ENCODE data around the gene ZNF142. TPM values are rescaled to one million over a fixed set of nuclear protein-coding genes. Genes with fewer than 3 reads are reported as not detected.

ZNF142 gene
- total RNA-seq, 1 experiment from 2014 or later: 29.2 TPM

- TF ChIP-seq, protein P1, sequence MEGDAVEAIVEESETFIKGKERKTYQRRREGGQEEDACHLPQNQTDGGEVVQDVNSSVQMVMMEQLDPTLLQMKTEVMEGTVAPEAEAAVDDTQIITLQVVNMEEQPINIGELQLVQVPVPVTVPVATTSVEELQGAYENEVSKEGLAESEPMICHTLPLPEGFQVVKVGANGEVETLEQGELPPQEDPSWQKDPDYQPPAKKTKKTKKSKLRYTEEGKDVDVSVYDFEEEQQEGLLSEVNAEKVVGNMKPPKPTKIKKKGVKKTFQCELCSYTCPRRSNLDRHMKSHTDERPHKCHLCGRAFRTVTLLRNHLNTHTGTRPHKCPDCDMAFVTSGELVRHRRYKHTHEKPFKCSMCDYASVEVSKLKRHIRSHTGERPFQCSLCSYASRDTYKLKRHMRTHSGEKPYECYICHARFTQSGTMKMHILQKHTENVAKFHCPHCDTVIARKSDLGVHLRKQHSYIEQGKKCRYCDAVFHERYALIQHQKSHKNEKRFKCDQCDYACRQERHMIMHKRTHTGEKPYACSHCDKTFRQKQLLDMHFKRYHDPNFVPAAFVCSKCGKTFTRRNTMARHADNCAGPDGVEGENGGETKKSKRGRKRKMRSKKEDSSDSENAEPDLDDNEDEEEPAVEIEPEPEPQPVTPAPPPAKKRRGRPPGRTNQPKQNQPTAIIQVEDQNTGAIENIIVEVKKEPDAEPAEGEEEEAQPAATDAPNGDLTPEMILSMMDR (IDR thresholded peaks at IDR 0.05 in 2 of 3, conservative IDR thresholded peaks at IDR 0.05 in 1 of 3; ENCODE audit: borderline replicate concordance in 1 of 3, insufficient read depth in 1 of 3, low read depth in 2 of 3, low read length in 2 of 3): no peak
- no peak for TF ChIP-seq RAD21 (IDR thresholded peaks at IDR 0.05; ENCODE audit: low read depth)
- no peak for TF ChIP-seq YY1 (IDR thresholded peaks at IDR 0.05; ENCODE audit: extremely low read depth, insufficient replicate concordance, low read depth, low read length)
- no peak for TF ChIP-seq CEBPB (IDR thresholded peaks at IDR 0.05; ENCODE audit: low read depth)
Measured at GRCh38 chr2:218615868-218616315, 43.5 kb downstream of the ZNF142 start (continued).

DNA sequence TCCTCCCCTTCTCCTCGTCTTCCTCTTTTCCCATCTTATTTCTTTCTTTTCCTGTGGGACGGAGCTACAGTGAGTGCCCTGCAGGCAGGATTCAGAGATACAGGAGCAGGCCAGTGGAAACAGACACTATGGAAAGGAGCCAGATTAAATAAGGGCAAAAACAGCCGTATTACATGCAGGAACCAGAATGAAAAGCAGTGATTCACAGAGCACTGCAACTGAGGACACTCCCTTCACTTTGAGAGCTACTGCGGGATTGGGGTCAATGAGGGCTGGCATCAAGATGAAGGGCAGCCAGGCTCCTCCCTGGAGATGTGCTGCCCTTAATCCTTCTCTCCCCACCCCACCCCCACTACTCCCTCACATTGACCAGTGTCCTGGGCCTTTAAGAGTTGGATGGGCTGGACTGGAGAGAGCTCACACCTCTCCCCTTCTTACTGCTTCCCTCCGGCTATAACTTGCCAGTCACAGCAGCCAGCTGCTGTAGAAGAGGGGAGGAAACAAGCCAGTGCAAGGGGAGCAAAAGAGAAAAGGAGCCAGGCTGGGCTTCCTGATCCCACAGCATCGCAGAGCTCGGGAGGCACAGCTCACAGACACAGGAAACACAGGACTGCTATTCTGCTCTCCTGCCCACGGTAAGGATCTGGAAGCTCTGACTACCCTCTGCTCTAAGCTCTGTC, 51.8 kb downstream of the ZNF142 start, which contains the start of gene PLCD4:
TSS of gene PLCD4 (plus strand) at position 464 of the 680 bp plus-strand sequence. CDS start 7,841 bp downstream, outside the sequence.
- POLR2A ChIA-PET: no interaction called here
- H3K36me3 ChIP-seq (ENCODE audit: control insufficient read depth in 1 of 2, insufficient read depth in 2 of 2, low read length in 2 of 2): no peaks in the 10 kb centered on the region
- no peak for DNase-seq (ENCODE audit: low read depth, low spot score)
- no peak within 1 kb of the TSS for H3K27ac ChIP-seq (ENCODE audit: low read depth, low read length)
- no peak within 1 kb of the TSS for H3K4me3 ChIP-seq (replicated peaks in 1 of 2; ENCODE audit: low read depth in 1 of 2, low read length in 2 of 2)
- TF ChIP-seq TCF7L2 (IDR thresholded peaks at IDR 0.05; ENCODE audit: borderline replicate concordance, extremely low read depth, insufficient read depth, insufficient read length) (no peak), ELF1 (IDR thresholded peaks at IDR 0.05; ENCODE audit: borderline replicate concordance, low read depth) (no peak), ZNF274 (IDR thresholded peaks at IDR 0.05; ENCODE audit: low read depth, low read length) (no peak), RAD21 (IDR thresholded peaks at IDR 0.05; ENCODE audit: low read depth) (no peak), POLR2AphosphoS5 (IDR thresholded peaks at IDR 0.05; ENCODE audit: low read depth, low read length) (no peak), ZFX (IDR thresholded peaks at IDR 0.05) (no peak)
- TF ChIP-seq, protein P1 (IDR thresholded peaks at IDR 0.05 in 2 of 3, conservative IDR thresholded peaks at IDR 0.05 in 1 of 3; ENCODE audit: borderline replicate concordance in 1 of 3, insufficient read depth in 1 of 3, low read depth in 2 of 3, low read length in 2 of 3): no peak
- H4K20me1 ChIP-seq (ENCODE audit: insufficient read depth): no peaks in the 10 kb centered on the region
- peak; percentile 39; the same call in 1 of the 2 replicates for ATAC-seq
- no peaks in the 10 kb centered on the region for H3K9me3 ChIP-seq (ENCODE audit: control insufficient read depth in 1 of 2, insufficient read depth in 1 of 2, low read depth in 1 of 2, low read length in 2 of 2)
- H3K27me3 ChIP-seq (ENCODE audit: insufficient read depth, low read length): no peaks in the 10 kb centered on the region
- H2AFZ ChIP-seq (ENCODE audit: low read depth, low read length, poor library complexity, severe bottlenecking): no peak within 1 kb of the TSS
- RAD21 ChIA-PET (ENCODE audit: low non-redundant PET in 1 of 2, low total read pairs in 2 of 2, uncharacterized antibody in 2 of 2, unreplicated experiment in 2 of 2): no interaction called here
- CTCF ChIA-PET: no interaction called here
- H3K4me2 ChIP-seq (ENCODE audit: low read length): no peak within 1 kb of the TSS
- H3K9ac ChIP-seq (ENCODE audit: low read length): no peak within 1 kb of the TSS
- H3K9me2 ChIP-seq (ENCODE audit: insufficient read depth): no peaks in the 10 kb centered on the region
- peaks cover 5 to 12% of the 10 kb centered on the region in 2 experiments; a peak in 2 of 4 replicates for H3K4me1 ChIP-seq (ENCODE audit: control insufficient read depth in 1 of 2, insufficient read depth in 2 of 2, low read length in 2 of 2)
- intact Hi-C loops (cut with micrococcal nuclease): no loop called here
- no peaks in the 10 kb centered on the region for H3K79me2 ChIP-seq (ENCODE audit: insufficient read depth, low read length)
- no TSS peak for BruUV-seq (replicated peaks)
